ENCODE measurements around the gene PRR16.

Gene PRR16

GRCh38 chr5:120466341-120467006, 2.4 kb downstream of the PRR16 start:
- Mint-ChIP-seq H3K27me3 (peaks cover 30% of the 10 kb centered on the region), H3K27ac (ENCODE audit: low read depth) (no peak overlapping the region), H3K4me3 (no peak overlapping the region)

DNA sequence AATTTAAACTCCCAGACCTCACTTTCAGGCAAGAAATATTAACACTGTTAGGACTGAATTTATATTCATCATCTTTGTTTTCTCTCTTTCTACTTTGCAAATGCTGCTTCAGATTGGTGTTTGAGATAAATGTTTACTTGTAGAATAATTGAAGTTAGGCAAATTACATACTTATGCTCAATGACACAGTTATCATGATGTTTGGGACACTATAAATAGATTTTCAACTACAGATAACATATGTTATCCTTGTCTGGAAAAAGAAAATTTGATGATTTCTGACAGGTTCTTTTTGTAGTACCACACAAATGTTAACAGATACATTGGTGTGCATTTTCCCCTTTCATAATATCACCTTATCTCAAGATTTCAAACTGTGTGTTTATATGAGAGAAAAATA, 7.9 kb downstream of the PRR16 start:
- Mint-ChIP-seq H3K27me3 (no peaks in the 10 kb centered on the region), H3K27ac (ENCODE audit: low read depth) (no peak overlapping the region), H3K4me3 (no peak overlapping the region), H3K4me1 (no peaks in the 10 kb centered on the region), H3K36me3 (ENCODE audit: insufficient read depth) (no peaks in the 10 kb centered on the region), H3K9me3 (peaks cover 11% of the 10 kb centered on the region)
- DNase-seq (ENCODE audit: low spot score in 2 of 2): no peak
- no peak for ATAC-seq (replicated peaks; ENCODE audit: extremely low read depth, poor library complexity, severe bottlenecking)

More at GRCh38 chr5:120466341-120467006, 2.4 kb downstream of the PRR16 start:
- no peak for ATAC-seq (replicated peaks; ENCODE audit: extremely low read depth, poor library complexity, severe bottlenecking)
- Mint-ChIP-seq H3K36me3 (ENCODE audit: insufficient read depth) (no peaks in the 10 kb centered on the region), H3K9me3 (no peaks in the 10 kb centered on the region), H3K4me1 (no peaks in the 10 kb centered on the region)
- no peak for DNase-seq (ENCODE audit: low spot score in 2 of 2)

DNA sequence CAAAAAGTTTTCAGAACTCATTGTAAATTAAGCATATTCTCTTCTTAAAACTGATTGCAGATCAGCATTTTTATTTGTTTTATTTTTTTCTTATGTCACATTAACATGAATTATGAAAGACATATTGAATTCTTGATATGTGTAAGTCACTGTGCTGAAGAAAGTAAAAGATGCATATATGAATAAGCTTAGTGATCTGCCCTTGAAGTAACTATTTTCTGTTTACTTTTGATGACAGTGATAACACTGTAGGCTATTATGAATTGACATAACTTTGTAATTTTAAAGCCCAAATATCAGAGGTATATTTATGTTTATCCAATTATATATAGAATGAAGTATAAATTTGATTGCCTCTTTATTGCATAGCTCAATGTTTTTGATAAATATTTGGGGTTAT, 8.8 kb downstream of the PRR16 start:
- no peak overlapping the region for H3K27ac Mint-ChIP-seq (ENCODE audit: low read depth)
- DNase-seq (ENCODE audit: low spot score in 2 of 2) (no peak), ATAC-seq (replicated peaks; ENCODE audit: extremely low read depth, poor library complexity, severe bottlenecking) (no peak)
- H3K4me1 Mint-ChIP-seq: no peaks in the 10 kb centered on the region
- no peak overlapping the region for H3K4me3 Mint-ChIP-seq
- H3K27me3 Mint-ChIP-seq: no peaks in the 10 kb centered on the region
- peaks cover 18% of the 10 kb centered on the region for H3K9me3 Mint-ChIP-seq
- no peaks in the 10 kb centered on the region for H3K36me3 Mint-ChIP-seq (ENCODE audit: insufficient read depth)

DNA sequence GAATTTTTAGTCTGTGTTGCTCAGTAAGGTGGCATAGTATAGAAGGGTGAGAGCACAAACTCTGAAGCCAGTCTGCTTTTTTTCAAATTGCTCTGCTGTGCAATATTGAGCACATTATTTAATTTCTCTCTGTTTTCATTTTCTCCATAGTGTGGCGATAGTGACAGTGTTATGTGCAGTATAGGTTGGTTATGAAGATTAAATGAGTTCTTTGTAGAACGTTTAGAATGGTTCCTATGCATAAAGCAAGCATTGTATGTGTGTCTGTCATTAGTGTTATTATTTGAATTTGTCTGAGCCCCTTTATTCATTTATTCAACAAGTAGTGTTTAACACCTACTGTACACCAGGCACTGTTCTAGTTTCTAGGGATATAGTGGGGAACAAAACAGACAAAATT, 9.2 kb downstream of the PRR16 start:
- no peak overlapping the region for H3K27ac Mint-ChIP-seq (ENCODE audit: low read depth)
- no peak for ATAC-seq (replicated peaks; ENCODE audit: extremely low read depth, poor library complexity, severe bottlenecking)
- H3K4me1 Mint-ChIP-seq: no peaks in the 10 kb centered on the region

GRCh38 chr5:120476063-120476462, 12.0 kb downstream of the PRR16 start:
- DNase-seq (ENCODE audit: low spot score in 2 of 2) (no peak), ATAC-seq (replicated peaks; ENCODE audit: extremely low read depth, poor library complexity, severe bottlenecking) (no peak)
- Mint-ChIP-seq H3K36me3 (ENCODE audit: insufficient read depth) (no peaks in the 10 kb centered on the region), H3K4me3 (no peak overlapping the region), H3K4me1 (no peaks in the 10 kb centered on the region), H3K27ac (ENCODE audit: low read depth) (no peak overlapping the region), H3K27me3 (no peaks in the 10 kb centered on the region), H3K9me3 (peaks cover 18% of the 10 kb centered on the region)

More for the DNA sequence above, 9.2 kb downstream of the PRR16 start:
- H3K27me3 Mint-ChIP-seq: no peaks in the 10 kb centered on the region
- no peaks in the 10 kb centered on the region for H3K36me3 Mint-ChIP-seq (ENCODE audit: insufficient read depth)
- no peak for DNase-seq (ENCODE audit: low spot score in 2 of 2)
- peaks cover 18% of the 10 kb centered on the region for H3K9me3 Mint-ChIP-seq
- H3K4me3 Mint-ChIP-seq: no peak overlapping the region

DNA sequence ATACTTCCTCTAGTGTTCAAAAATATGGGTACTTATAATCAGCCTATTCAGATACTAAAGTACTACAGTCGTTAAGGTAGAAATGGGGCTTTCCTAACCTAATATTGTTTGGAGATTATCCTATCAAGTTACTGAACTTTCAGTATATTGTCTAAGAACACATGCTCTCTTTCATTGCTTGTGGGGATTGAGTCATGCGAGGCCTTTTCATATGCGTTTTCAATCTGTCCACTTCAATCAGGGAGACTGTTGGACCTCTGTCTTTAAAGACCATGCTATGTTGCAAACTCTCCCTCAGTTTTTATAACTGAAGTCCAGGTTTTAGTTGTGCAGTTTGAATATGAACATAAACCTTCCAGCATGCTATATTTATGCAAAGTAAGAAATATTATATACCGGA, 15.0 kb downstream of the PRR16 start:
- ATAC-seq (replicated peaks; ENCODE audit: extremely low read depth, poor library complexity, severe bottlenecking): no peak
- no peak for DNase-seq (ENCODE audit: low spot score in 2 of 2)
- no peaks in the 10 kb centered on the region for H3K4me1 Mint-ChIP-seq
- H3K9me3 Mint-ChIP-seq: peaks cover 22% of the 10 kb centered on the region
- H3K27me3 Mint-ChIP-seq: no peaks in the 10 kb centered on the region
- no peak overlapping the region for H3K4me3 Mint-ChIP-seq
- no peak overlapping the region for H3K27ac Mint-ChIP-seq (ENCODE audit: low read depth)
- H3K36me3 Mint-ChIP-seq (ENCODE audit: insufficient read depth): no peaks in the 10 kb centered on the region

DNA sequence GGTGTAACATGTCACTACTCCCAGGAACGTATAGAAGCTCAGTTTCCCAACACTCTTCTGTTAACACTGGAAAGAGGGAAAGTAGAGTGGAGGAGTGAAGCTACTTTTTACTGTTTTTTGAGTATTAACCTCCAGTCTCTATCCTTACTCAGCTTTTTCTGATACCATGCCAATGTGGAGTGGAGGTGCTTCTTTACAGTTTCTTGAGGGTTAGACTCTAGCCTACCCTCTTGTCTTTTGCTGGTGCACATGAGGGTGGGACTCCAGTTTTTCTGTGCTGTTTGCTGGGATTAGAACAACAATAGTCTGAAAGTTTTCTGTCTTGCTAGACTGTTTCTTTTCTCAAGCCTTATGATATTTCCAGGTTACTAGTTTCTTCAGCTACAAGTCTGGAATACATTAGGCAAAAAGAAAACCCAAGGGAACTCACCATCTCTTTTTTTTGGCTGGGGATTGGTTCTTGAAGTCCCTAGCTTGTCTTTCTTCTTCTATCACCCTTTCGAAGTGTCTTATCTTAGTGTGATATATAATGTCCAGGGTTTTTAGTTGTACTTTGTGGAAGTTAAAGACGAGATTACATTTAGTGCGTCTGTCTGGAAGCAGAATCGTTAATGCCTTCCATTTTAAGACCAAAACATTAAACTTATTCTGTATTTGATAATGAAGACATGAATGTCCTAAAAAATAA, 35.9 kb downstream of the PRR16 start:
- H3K4me3 Mint-ChIP-seq: no peak overlapping the region
- H3K9me3 Mint-ChIP-seq: peaks cover 7% of the 10 kb centered on the region

GRCh38 chr5:120502531-120502930, 38.4 kb downstream of the PRR16 start:
- Mint-ChIP-seq H3K27ac (ENCODE audit: low read depth) (no peak overlapping the region), H3K36me3 (ENCODE audit: insufficient read depth) (no peaks in the 10 kb centered on the region), H3K4me3 (no peak overlapping the region), H3K4me1 (no peaks in the 10 kb centered on the region), H3K9me3 (peaks cover 7% of the 10 kb centered on the region), H3K27me3 (no peaks in the 10 kb centered on the region)
- ATAC-seq (replicated peaks; ENCODE audit: extremely low read depth, poor library complexity, severe bottlenecking) (no peak), DNase-seq (ENCODE audit: low spot score in 2 of 2) (no peak)

More for the DNA sequence above, 35.9 kb downstream of the PRR16 start:
- DNase-seq (ENCODE audit: low spot score in 2 of 2) (no peak), ATAC-seq (replicated peaks; ENCODE audit: extremely low read depth, poor library complexity, severe bottlenecking) (no peak)
- Mint-ChIP-seq H3K27ac (ENCODE audit: low read depth) (no peak overlapping the region), H3K36me3 (ENCODE audit: insufficient read depth) (no peaks in the 10 kb centered on the region), H3K4me1 (no peaks in the 10 kb centered on the region), H3K27me3 (no peaks in the 10 kb centered on the region)

DNA sequence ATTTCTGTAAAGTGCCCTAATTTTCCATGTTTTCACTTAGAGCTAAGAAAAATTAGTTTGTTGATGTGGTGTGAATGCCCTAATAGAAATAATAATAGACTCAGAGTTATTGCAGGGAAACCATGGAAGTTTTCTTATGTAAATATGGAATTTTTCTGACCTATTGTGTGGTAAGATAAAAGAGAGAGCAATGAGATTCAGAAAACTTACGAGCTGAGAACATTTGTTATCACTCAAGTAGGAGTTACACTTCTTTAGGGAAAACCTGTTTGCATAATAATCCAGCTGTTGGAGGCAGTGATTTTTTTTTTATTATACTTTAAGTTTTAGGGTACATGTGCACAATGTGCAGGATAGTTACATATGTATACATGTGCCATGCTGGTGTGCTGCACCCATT, 39.2 kb downstream of the PRR16 start:
- DNase-seq (ENCODE audit: low spot score in 2 of 2) (no peak), ATAC-seq (replicated peaks; ENCODE audit: extremely low read depth, poor library complexity, severe bottlenecking) (no peak)
- Mint-ChIP-seq H3K36me3 (ENCODE audit: insufficient read depth) (no peaks in the 10 kb centered on the region), H3K27ac (ENCODE audit: low read depth) (no peak overlapping the region), H3K27me3 (no peaks in the 10 kb centered on the region), H3K4me3 (no peak overlapping the region), H3K9me3 (peaks cover 13% of the 10 kb centered on the region), H3K4me1 (no peaks in the 10 kb centered on the region)

GRCh38 chr5:120504057-120504456, 40.0 kb downstream of the PRR16 start:
- H3K27me3 Mint-ChIP-seq: no peaks in the 10 kb centered on the region
- no peaks in the 10 kb centered on the region for H3K4me1 Mint-ChIP-seq
- DNase-seq (ENCODE audit: low spot score in 2 of 2): no peak
- H3K4me3 Mint-ChIP-seq: no peak overlapping the region
- ATAC-seq (replicated peaks; ENCODE audit: extremely low read depth, poor library complexity, severe bottlenecking): no peak
- no peak overlapping the region for H3K27ac Mint-ChIP-seq (ENCODE audit: low read depth)
- H3K9me3 Mint-ChIP-seq: peaks cover 14% of the 10 kb centered on the region
- H3K36me3 Mint-ChIP-seq (ENCODE audit: insufficient read depth): no peaks in the 10 kb centered on the region

GRCh38 chr5:120507197-120507596, 43.1 kb downstream of the PRR16 start:
- H3K4me3 Mint-ChIP-seq: no peak overlapping the region
- peaks cover 11% of the 10 kb centered on the region for H3K9me3 Mint-ChIP-seq
- ATAC-seq (replicated peaks; ENCODE audit: extremely low read depth, poor library complexity, severe bottlenecking) (no peak), DNase-seq (ENCODE audit: low spot score in 2 of 2) (no peak)
- H3K27me3 Mint-ChIP-seq: no peaks in the 10 kb centered on the region
- no peak overlapping the region for H3K27ac Mint-ChIP-seq (ENCODE audit: low read depth)
- H3K4me1 Mint-ChIP-seq: no peaks in the 10 kb centered on the region
- H3K36me3 Mint-ChIP-seq (ENCODE audit: insufficient read depth): no peaks in the 10 kb centered on the region

GRCh38 chr5:120507800-120508463, 43.8 kb downstream of the PRR16 start:
- Mint-ChIP-seq H3K36me3 (ENCODE audit: insufficient read depth) (no peaks in the 10 kb centered on the region), H3K9me3 (peaks cover 11% of the 10 kb centered on the region), H3K4me3 (no peak overlapping the region), H3K27ac (ENCODE audit: low read depth) (no peak overlapping the region), H3K27me3 (no peaks in the 10 kb centered on the region), H3K4me1 (no peaks in the 10 kb centered on the region)
- no peak for DNase-seq (ENCODE audit: low spot score in 2 of 2)
- no peak for ATAC-seq (replicated peaks; ENCODE audit: extremely low read depth, poor library complexity, severe bottlenecking)

GRCh38 chr5:120509053-120509452, 45.0 kb downstream of the PRR16 start:
- no peak overlapping the region for H3K27ac Mint-ChIP-seq (ENCODE audit: low read depth)
- no peaks in the 10 kb centered on the region for H3K27me3 Mint-ChIP-seq
- ATAC-seq (replicated peaks; ENCODE audit: extremely low read depth, poor library complexity, severe bottlenecking): no peak
- no peak overlapping the region for H3K4me3 Mint-ChIP-seq
- H3K36me3 Mint-ChIP-seq (ENCODE audit: insufficient read depth): no peaks in the 10 kb centered on the region
- H3K9me3 Mint-ChIP-seq: peaks cover 11% of the 10 kb centered on the region
- no peaks in the 10 kb centered on the region for H3K4me1 Mint-ChIP-seq
- no peak for DNase-seq (ENCODE audit: low spot score in 2 of 2)

Data from central memory CD8-positive, alpha-beta T cell (primary cell).